Measurements from ENCODE around the gene PTPRR. TPM values are rescaled to one million over a fixed set of nuclear protein-coding genes. Genes with fewer than 3 reads are reported as not detected.

PTPRR gene
- polyA plus RNA-seq, 1 donor from 2014 or later: not detected

GRCh38 chr12:70608184-70608583 is 312.4 kb downstream of the PTPRR start:
- H3K36me3 Mint-ChIP-seq: no peaks in the 10 kb centered on the region
- H3K9me3 Mint-ChIP-seq: peaks cover 0 to 5% (median 4%) of the 10 kb centered on the region in 3 donors
- peaks cover 26% of the 10 kb centered on the region for H3K27me3 Mint-ChIP-seq
- H3K4me3 Mint-ChIP-seq: no peak overlapping the region
- no peak overlapping the region for H3K27ac Mint-ChIP-seq
- H3K4me1 Mint-ChIP-seq: peaks cover 3 to 5% (median 5%) of the 10 kb centered on the region in 3 donors

- Mint-ChIP-seq H3K36me3 (no peaks in the 10 kb centered on the region), H3K4me3 (no peak overlapping the region), H3K27ac (no peak overlapping the region), H3K9me3 (peaks cover 0 to 4% (median 4%) of the 10 kb centered on the region in 3 donors), H3K27me3 (peaks cover 26% of the 10 kb centered on the region), H3K4me1 (peaks cover 3 to 5% (median 5%) of the 10 kb centered on the region in 3 donors)
Measured at GRCh38 chr12:70607107-70607506, 313.4 kb downstream of the PTPRR start.

GRCh38 chr12:70605976-70606375 is 314.6 kb downstream of the PTPRR start:
- peaks cover 3 to 5% (median 5%) of the 10 kb centered on the region in 3 donors for H3K4me1 Mint-ChIP-seq
- H3K27me3 Mint-ChIP-seq: peaks cover 30% of the 10 kb centered on the region
- no peak overlapping the region for H3K4me3 Mint-ChIP-seq
- H3K9me3 Mint-ChIP-seq: peaks cover 0 to 4% (median 4%) of the 10 kb centered on the region in 3 donors
- H3K36me3 Mint-ChIP-seq: no peaks in the 10 kb centered on the region
- H3K27ac Mint-ChIP-seq: no peak overlapping the region

GRCh38 chr12:70604662-70605061 is 315.9 kb downstream of the PTPRR start:
- Mint-ChIP-seq H3K4me1 (peaks cover 0 to 3% (median 0%) of the 10 kb centered on the region in 3 donors), H3K36me3 (no peaks in the 10 kb centered on the region), H3K27ac (no peak overlapping the region), H3K27me3 (peaks cover 25% of the 10 kb centered on the region), H3K9me3 (peaks cover 0 to 4% (median 4%) of the 10 kb centered on the region in 3 donors), H3K4me3 (no peak overlapping the region)

- H3K4me3 Mint-ChIP-seq: no peak overlapping the region
- H3K36me3 Mint-ChIP-seq: no peaks in the 10 kb centered on the region
- H3K4me1 Mint-ChIP-seq: no peaks in the 10 kb centered on the region
- peaks cover 12% of the 10 kb centered on the region for H3K27me3 Mint-ChIP-seq
- no peak overlapping the region for H3K27ac Mint-ChIP-seq
- H3K9me3 Mint-ChIP-seq: peaks cover 0 to 4% (median 4%) of the 10 kb centered on the region in 3 donors
Measured at GRCh38 chr12:70603044-70603443, 317.5 kb downstream of the PTPRR start.

GRCh38 chr12:70598467-70599193 is 321.9 kb downstream of the PTPRR start:
- H3K9me3 Mint-ChIP-seq: peaks cover 0 to 2% (median 0%) of the 10 kb centered on the region in 3 donors
- peaks cover 4% of the 10 kb centered on the region for H3K36me3 Mint-ChIP-seq
- peaks cover 3% of the 10 kb centered on the region for H3K27me3 Mint-ChIP-seq
- H3K4me3 Mint-ChIP-seq: no peak overlapping the region
- H3K4me1 Mint-ChIP-seq: no peaks in the 10 kb centered on the region
- no peak overlapping the region for H3K27ac Mint-ChIP-seq

- Mint-ChIP-seq H3K4me1 (peaks cover 0 to 3% (median 0%) of the 10 kb centered on the region in 3 donors), H3K36me3 (peaks cover 4% of the 10 kb centered on the region), H3K27me3 (peaks cover 3% of the 10 kb centered on the region), H3K9me3 (peaks cover 0 to 2% (median 0%) of the 10 kb centered on the region in 3 donors), H3K4me3 (no peak overlapping the region), H3K27ac (no peak overlapping the region)
Measured at GRCh38 chr12:70592664-70593063, 327.9 kb downstream of the PTPRR start.

- Mint-ChIP-seq H3K4me3 (no peak overlapping the region), H3K27ac (no peak overlapping the region), H3K36me3 (peaks cover 4% of the 10 kb centered on the region), H3K4me1 (peaks cover 0 to 3% (median 0%) of the 10 kb centered on the region in 3 donors), H3K27me3 (peaks cover 3% of the 10 kb centered on the region), H3K9me3 (peaks cover 0 to 11% (median 0%) of the 10 kb centered on the region in 3 donors)
Measured at GRCh38 chr12:70590549-70591226, 329.9 kb downstream of the PTPRR start.

- H3K36me3 Mint-ChIP-seq: peaks cover 3% of the 10 kb centered on the region
- H3K27ac Mint-ChIP-seq: no peak overlapping the region
- H3K27me3 Mint-ChIP-seq: peaks cover 3% of the 10 kb centered on the region
- no peak overlapping the region for H3K4me3 Mint-ChIP-seq
- peaks cover 0 to 3% (median 0%) of the 10 kb centered on the region in 3 donors for H3K4me1 Mint-ChIP-seq
- peaks cover 0 to 11% (median 0%) of the 10 kb centered on the region in 3 donors for H3K9me3 Mint-ChIP-seq
Measured at GRCh38 chr12:70590051-70590450, 330.5 kb downstream of the PTPRR start.

Other genes starting within 250 kb of the PTPRR start
- not detected for gene TSPAN8, start 237.3 kb upstream of the PTPRR start, polyA plus RNA-seq

Data from IgD-negative memory B cell (primary cell).